HL-60 (cell line): Measurements from ENCODE around the gene ADGRB2.

Experiments used
- DNase-seq, 2 experiments: peaks; one replicate each; pipeline ENCODE4 v3.0.0-alpha.2; 2010 to 2020; ENCODE audit warnings: low read depth in 1 of 2, low spot score in 1 of 2
- H3K27ac ChIP-seq: fragments of 250-450 bp; sonication (Bioruptor Pico); replicated peaks from 2 replicates; pipeline ENCODE4 v1.5.1; 2020; ENCODE audit warnings: mild to moderate bottlenecking, moderate library complexity
- H3K27me3 ChIP-seq: fragments of 250-450 bp; sonication (Bioruptor Pico); 2 replicates; pipeline ENCODE4 v1.5.1; 2021; ENCODE audit warnings: mild to moderate bottlenecking, moderate library complexity; ENCODE audit not compliant: insufficient read depth, poor library complexity, severe bottlenecking
- H3K4me3 ChIP-seq: replicated peaks from 2 replicates; pipeline ENCODE4 v1.5.1; 2011; ENCODE audit warnings: mild to moderate bottlenecking, control low read depth, low read length; ENCODE audit not compliant: insufficient read depth
- GABPA ChIP-seq: IDR thresholded peaks from 2 replicates; pipeline ENCODE4 v1.6.1; 2012; ENCODE audit warnings: low read depth
- POLR2AphosphoS5 ChIP-seq: IDR thresholded peaks from 2 replicates; pipeline ENCODE4 v1.6.1; 2012; ENCODE audit warnings: low read depth
- SPI1 ChIP-seq: IDR thresholded peaks from 2 replicates; pipeline ENCODE4 v1.6.1; 2012; ENCODE audit warnings: low read depth, mild to moderate bottlenecking, borderline replicate concordance
- TF ChIP-seq, protein P1 (sequence below): IDR thresholded peaks from one replicate; pipeline ENCODE4 v1.5.1; 2011; ENCODE audit warnings: low read length, control low read depth, inconsistent platforms; ENCODE audit not compliant: insufficient read depth
- TF ChIP-seq, protein P2 (sequence below): IDR thresholded peaks from 2 replicates; pipeline ENCODE4 v1.6.1; 2012; ENCODE audit warnings: low read depth; ENCODE audit not compliant: insufficient replicate concordance

The ADGRB2 gene

DNA sequence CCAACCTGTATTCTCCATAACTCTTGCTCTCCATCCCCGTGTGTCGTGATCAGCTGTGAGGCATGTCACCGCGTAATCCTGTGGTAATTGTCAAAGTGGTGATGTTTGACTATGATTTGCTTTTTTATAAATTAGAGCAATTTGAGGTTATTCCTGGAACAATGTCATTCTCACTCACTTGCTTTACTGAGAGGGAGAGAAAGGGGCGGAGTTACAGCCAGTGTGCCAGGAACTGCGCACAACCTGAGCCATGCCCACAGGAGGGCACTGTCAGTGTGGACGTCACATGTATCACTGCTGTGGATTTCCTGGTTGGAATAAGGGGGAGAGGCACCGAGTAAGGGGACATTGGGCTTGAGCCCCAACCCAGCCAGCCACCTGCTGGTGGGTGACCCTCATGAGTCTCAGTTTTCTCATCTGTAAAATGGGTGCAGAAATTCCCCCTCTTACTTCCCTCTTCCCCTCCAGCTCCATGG is 6.9 kb downstream of the ADGRB2 start:
- no peak overlapping the region for H3K4me3 ChIP-seq
- H3K27ac ChIP-seq, result no peak overlapping the region
- no peak for TF ChIP-seq POLR2AphosphoS5
- no peak for TF ChIP-seq SPI1
- no peak for TF ChIP-seq GABPA
- TF ChIP-seq, protein P1, sequence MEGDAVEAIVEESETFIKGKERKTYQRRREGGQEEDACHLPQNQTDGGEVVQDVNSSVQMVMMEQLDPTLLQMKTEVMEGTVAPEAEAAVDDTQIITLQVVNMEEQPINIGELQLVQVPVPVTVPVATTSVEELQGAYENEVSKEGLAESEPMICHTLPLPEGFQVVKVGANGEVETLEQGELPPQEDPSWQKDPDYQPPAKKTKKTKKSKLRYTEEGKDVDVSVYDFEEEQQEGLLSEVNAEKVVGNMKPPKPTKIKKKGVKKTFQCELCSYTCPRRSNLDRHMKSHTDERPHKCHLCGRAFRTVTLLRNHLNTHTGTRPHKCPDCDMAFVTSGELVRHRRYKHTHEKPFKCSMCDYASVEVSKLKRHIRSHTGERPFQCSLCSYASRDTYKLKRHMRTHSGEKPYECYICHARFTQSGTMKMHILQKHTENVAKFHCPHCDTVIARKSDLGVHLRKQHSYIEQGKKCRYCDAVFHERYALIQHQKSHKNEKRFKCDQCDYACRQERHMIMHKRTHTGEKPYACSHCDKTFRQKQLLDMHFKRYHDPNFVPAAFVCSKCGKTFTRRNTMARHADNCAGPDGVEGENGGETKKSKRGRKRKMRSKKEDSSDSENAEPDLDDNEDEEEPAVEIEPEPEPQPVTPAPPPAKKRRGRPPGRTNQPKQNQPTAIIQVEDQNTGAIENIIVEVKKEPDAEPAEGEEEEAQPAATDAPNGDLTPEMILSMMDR, result no peak
- TF ChIP-seq, protein P2, sequence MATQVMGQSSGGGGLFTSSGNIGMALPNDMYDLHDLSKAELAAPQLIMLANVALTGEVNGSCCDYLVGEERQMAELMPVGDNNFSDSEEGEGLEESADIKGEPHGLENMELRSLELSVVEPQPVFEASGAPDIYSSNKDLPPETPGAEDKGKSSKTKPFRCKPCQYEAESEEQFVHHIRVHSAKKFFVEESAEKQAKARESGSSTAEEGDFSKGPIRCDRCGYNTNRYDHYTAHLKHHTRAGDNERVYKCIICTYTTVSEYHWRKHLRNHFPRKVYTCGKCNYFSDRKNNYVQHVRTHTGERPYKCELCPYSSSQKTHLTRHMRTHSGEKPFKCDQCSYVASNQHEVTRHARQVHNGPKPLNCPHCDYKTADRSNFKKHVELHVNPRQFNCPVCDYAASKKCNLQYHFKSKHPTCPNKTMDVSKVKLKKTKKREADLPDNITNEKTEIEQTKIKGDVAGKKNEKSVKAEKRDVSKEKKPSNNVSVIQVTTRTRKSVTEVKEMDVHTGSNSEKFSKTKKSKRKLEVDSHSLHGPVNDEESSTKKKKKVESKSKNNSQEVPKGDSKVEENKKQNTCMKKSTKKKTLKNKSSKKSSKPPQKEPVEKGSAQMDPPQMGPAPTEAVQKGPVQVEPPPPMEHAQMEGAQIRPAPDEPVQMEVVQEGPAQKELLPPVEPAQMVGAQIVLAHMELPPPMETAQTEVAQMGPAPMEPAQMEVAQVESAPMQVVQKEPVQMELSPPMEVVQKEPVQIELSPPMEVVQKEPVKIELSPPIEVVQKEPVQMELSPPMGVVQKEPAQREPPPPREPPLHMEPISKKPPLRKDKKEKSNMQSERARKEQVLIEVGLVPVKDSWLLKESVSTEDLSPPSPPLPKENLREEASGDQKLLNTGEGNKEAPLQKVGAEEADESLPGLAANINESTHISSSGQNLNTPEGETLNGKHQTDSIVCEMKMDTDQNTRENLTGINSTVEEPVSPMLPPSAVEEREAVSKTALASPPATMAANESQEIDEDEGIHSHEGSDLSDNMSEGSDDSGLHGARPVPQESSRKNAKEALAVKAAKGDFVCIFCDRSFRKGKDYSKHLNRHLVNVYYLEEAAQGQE, result no peak
- no peak for DNase-seq
- peaks cover 33% of the 10 kb centered on the region for H3K27me3 ChIP-seq

DNA sequence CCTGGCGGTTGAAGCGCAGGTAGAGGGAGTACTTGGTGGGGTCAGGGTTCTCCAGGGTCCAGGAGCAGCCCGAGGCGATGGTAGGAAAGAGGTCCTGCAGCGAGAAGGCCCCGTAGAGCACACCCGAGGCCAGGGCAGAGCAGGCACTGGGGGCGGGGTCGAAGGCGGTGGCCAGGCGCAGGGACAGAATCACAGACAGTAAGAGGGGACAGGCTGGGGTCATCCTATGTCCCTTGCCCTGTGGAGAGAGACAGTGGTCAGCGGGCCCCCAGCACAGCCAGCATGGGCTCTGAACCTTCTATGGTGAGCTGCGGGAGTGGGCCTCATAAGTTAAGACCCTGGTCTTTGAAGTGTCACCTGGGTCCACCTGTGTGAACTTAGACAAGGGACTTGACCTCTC is 7.6 kb downstream of the ADGRB2 start:
- H3K27ac ChIP-seq, result no peak overlapping the region
- DNase-seq, result no peak
- H3K4me3 ChIP-seq, result no peak overlapping the region
- TF ChIP-seq GABPA (no peak), POLR2AphosphoS5 (no peak), SPI1 (no peak)
- TF ChIP-seq, protein P2, result no peak
- TF ChIP-seq, protein P1, result no peak
- peaks cover 29% of the 10 kb centered on the region for H3K27me3 ChIP-seq

DNA sequence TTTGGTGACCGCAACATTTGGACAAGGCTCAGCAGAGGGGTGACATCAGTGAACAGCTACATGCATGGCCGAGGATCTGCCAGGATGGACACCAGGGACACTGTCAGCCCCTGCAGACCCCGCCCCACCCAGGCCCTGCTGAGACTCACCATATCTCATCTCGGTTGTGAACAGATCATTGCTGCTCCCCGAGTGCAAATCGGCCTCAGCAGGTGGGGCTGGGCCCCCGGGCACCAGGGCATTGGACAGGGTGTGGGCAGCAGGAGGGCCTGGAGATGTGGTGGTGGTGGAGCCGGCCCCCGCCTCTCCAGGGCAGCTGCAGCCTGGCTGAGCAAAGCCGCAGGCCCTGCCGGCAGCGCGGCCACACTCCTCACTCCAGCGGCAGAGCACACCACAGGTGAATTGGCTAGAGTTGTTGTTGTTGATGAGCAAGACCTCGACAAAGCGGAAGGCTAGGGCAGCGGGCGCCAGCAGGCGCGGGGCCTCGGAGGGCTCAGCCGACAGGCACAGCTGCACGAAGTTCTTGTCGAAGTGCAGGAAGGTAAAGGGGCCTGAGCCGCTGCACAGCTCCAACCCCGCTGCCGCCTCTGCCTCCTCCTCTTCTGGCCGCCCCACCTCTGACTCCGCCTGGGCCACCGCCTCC is 8.2 kb downstream of the ADGRB2 start:
- H3K27me3 ChIP-seq, result peaks cover 23% of the 10 kb centered on the region
- DNase-seq, result no peak
- no peak overlapping the region for H3K4me3 ChIP-seq
- TF ChIP-seq SPI1 (no peak), GABPA (no peak), POLR2AphosphoS5 (no peak)
- TF ChIP-seq, protein P1, result no peak
- TF ChIP-seq, protein P2, result no peak
- H3K27ac ChIP-seq, result no peak overlapping the region
